Stimulated activated CD8-positive, alpha-beta memory T cell treated with anti-CD3 and anti-CD28 coated beads, Interleukin-4, amount 100 ng/mL, for 4 hours (primary cell): ENCODE measurements around the gene BBX.

Experiments used
- DNase-seq, 2 donors: peaks; one replicate each; pipeline ENCODE4 v3.0.0-alpha.2; 2020; ENCODE audit warnings: low read depth in 2 of 2, low spot score in 1 of 2

The BBX gene

DNA sequence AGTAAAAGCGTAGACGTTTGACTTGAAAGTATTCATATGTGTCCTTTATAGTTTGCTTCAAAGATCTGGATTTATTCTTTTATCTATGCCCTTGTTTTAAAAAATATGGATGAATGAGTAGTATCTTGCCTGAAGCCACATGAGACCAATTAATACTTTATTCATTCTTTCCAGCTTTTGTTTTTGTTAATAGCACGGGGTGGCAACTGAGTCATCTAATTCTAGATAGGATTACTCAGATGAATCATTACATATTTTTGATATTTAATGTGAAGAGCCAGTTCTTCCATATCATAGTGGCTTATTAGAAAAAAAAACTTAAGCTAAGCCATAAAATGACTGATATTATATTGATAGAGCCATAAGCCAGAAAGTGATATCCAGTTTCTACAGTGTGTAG, 121.9 kb downstream of the BBX start:
- DNase-seq, result no peak

DNA sequence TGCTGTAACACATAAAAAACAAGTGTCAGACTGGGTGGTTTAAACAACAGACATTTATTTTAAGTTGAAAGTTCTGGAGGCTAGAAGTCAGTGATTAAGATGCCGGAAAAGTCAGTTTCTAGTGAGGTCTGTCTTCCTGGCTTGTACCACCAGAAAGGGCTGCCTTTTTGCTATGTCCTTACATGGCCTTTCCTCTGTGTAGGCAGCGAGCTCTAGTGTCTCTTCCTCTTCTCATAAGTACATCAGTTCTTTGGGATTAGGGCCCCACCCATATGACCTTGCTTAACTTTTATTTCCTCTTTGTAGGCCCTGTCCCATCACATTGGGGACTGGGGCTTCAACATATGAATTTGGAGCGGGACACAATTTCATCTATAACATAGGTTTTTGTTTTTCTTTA, 128.0 kb downstream of the BBX start:
- no peak for DNase-seq

DNA sequence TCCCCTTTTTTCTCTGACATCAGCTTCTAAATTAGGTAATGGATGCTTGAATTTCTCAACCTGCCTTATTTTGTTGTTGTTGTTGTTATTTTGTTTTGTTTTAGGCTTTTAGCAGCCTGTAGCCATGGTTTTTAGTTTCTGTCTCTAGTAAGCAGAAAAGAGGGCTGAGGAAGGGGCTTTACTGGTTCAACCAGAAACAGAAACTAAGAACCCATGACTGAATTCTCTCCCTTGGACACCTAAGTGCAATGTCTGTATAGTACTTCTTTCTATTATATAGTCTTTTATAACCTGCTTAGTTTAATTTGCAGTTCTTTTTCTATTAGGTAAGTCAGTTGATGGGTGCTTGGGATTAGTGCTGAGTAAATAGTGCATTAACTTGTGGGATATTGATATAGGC, 129.0 kb downstream of the BBX start:
- DNase-seq, result no peak

DNA sequence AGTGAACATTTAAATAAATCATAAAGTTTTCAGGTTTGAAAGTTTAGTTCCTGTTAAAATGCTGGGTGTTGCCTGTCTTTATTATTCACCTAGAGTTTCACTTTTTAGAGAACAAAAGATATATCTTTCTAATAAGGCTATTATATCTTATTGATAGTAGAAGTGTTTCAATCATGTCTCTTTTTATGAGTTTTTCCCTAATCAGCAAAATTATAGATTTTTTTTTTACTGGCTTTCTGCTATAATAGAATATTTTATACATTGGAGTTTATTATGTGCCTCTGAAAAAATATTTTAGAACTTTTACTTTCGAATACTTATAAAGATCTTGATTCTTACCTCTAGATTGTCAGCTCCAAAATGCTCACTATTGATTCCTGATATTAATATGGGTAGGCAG, 131.5 kb downstream of the BBX start:
- no peak for DNase-seq

DNA sequence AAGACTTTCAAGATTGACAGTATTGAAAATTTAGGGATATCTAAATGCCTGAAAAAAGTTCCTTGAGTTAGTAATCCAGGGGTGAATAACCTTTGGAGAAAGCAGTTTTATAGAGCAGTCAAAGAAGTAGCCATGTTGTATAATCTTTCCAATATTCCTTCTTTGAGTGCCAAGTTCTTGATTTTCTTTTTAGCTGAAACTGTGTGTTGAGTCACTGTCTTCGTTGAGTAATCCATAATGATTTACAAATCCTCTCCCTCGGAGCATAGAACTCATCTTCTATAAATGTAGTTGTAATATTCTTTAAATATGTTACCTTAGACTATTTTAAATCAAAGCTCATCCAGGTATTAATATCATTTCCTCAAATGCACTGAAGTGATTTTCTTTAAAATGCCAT, 135.2 kb downstream of the BBX start:
- DNase-seq, result no peak

DNA sequence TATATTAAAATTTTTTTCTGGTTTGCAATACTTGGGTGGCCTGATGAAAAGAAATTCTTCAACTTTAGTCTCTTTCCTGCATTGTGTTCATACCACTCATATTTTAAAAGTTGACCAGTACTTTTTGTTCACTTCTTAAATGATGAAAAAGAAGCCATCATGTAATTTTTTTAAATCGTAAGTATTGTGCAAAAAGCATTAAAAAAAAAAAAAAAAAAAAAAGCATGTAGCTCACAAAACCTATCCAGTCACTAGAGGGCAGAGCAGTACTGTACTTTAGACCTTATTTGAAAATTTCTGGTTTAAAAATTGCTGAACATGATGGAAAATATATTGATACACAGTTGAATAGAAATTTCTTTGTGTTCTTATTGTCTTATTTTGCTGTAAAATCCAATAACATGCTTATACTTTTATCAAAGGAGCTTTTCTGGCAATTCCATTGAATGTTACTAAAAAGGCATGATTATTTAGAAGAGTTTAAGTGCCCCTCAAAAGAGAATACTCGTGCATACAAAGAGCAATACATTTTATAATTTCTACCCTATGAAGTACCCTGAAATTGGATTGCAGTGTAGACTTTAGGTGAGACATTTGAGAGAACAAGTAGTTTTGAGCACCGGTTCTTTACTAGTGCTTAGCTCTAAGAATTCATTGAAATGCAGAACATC, 137.7 kb downstream of the BBX start:
- DNase-seq, result no peak

DNA sequence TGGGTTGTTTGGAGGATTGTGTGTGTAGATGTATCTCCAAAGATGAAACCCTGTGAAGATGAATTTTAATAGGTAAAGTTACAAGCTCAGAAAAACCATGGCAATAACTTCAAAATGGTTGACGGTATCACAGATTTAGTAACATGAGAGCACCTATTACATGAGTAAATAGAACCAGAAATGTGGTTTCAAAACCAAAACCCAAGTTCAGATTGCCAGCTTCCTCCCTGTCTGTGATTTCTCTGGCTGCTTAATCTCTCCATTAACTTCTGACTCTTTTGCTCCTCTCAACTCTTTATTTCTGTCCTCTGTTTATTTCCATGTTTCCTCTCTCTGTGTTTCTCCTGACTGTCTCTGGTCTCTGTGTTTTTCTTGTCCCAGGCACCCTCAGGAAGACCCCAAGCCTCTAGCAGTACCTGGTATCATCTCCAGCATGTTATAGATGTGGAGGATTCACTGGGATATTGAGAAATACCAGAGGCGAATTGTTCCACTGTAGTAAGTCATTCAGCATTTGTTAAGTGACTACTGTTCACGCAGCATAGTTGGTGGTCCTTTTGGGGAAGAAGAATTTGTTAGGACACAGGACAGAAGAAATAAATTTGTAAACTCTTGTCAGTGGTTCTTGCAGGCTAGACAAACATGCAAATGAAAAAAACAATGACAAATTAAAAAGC, 138.8 kb downstream of the BBX start:
- DNase-seq, result no peak

DNA sequence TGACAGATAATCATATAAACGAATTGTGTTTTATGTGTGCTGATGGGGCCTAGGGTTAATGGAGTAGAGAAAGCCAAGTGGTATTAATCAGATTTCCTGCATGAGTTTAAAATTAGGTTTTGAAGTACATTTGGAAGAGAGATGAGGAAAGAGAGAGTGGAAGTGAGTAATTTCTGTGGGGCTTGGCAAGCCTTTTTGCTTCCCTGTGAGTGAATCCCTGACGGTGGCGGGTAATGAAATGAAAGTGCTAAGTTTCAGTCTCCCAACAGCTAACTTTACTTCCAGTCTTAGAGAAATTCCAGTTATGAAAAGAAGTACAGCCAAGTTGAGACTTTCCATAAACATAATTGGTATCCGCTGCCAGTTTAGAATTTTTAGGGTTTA, 139.4 kb downstream of the BBX start:
- no peak for DNase-seq

DNA sequence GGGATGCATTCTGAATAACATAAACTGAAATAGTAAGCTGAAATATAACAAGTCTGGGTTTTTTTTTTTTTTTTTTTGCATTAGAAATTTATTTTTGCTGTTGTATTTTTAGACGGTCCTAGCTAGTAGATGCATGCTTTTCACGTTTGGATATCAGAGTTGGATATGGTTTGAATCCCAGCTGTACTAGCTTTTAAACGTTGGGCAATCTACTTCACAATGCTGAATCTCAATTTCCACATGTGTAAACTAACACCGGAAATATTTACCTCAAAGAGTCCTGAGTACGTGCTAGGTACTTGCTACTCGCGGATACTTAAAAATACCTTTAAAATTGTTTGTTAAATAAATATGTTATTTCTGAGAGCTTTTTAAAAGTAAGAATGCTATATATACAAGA, 139.8 kb downstream of the BBX start:
- no peak for DNase-seq

DNA sequence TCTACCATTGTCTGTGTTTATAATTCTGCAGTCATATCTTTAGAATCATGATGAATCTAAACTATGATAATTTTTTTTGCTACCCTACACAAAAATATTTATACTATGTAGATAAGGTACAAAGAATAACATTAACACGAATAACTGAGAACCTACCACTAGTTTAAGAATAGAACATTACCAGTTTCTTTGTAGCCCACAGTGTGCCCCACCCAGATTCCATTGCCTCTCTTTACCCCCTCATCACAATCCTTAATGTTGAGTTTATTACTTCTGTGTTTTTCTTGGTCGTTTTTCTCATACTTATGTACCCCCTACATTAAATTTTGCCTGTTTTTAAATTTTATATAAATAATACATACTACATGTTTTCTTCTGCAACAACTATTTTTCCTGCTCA, 140.5 kb downstream of the BBX start:
- DNase-seq, result no peak

DNA sequence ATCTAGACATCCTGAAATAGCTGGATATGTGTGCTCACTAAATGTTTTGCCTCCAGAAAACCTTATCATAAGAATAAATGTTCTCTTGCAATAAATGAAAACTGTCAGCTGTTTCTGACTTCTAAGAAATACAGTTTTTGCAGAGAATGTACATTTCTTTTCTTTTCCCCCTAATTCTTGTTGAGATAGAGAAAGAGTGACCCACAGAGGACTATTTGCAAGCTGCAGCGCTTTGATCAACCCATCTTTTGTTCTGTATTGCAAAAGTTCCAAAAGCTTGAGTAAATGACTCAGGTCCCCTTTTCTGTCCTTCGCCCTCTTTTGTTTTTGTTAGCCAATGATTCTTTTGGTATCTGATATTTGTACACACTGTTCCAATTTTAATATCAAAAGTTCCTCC, 141.9 kb downstream of the BBX start:
- no peak for DNase-seq

DNA sequence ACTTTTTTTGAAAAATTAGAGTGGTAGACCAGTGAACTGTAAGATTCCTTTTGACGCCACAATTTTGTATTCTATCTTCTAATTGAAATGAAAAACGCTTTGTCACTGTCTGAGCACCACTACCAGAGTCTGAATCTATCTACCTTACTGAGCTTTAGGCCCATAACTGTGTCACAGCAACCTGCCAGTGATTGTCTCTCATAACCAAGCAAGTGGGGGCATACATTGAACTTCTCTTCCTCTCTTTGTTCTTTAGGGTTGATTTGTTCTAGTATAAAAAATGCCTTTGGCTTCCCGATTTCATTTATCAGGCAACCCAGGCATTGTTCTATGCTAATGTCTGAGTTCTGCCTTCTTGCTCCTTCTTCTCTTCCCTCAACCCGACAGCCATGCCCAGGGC, 142.6 kb downstream of the BBX start:
- no peak for DNase-seq

DNA sequence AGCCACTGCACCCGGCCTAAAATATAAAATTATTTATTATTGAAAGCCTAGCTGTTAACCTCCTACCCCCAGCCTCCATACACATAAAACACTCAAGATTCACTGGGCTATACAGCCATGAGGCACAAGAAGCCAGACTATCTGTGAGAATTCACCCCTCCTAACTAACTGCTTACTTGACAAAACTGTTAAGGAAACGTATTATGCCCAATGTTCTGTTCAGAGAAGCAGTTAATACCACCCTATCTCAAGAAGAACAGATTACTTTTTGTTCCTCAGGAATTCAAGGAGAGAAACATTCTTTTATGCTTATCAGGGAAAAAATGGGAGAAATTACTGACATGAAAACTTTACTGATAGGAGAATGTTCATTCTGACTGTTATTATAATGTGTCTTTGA, 144.1 kb downstream of the BBX start:
- DNase-seq, result no peak

DNA sequence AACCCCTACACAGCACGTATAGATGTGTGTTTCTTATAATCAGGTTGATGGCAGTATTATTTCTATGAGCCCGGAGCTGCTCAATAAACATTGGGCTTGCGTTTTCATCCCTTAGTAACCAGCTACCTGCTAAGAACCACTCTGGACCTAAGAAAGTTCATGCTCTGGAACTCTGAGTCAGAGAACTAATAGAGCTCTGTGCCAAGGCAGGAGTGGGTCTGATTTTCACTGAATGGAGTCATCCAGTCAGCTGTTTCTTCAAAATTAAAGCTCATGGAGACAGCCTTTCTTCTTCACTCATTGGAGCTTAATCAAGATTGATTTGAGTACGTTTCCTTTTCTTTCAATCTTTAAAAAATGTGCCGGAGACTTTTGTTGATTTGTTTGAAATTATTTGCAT, 145.7 kb downstream of the BBX start:
- no peak for DNase-seq

DNA sequence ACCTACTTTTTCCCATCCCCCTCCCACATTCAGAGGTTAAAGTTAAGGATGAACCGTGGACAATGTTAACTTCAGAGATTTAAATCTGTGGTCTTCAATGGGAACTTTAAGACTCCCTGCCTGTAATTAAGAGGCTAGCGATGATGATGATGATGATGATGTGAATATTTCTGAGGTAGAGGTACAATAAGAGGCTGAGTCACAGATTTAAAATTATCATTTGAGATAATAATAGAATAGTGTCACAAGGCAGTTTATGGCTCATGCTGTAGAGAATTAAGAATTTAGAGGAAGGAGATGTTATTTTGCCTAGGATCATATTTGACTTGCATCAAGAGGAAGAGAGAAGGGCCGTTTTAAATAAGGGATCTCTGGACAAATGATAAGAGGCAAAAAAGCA, 146.2 kb downstream of the BBX start:
- DNase-seq, result no peak

DNA sequence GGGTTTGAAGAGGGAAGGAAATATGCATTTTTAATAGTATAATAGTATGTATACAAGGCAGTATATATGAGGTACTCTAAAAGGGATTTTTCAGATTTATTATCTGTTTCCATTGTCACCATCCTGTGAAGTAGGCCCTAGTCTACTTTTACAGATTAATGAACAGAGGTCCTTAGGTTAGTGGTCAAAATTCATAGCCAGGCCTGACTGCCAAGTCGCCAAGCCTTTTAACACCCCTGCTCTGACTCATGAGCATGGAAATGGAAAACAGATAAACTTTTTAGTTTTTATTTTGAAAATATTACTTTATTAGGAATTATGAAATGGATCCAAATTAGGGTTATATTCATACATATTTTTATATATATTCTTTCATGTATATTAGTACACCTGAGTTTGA, 146.9 kb downstream of the BBX start:
- no peak for DNase-seq

DNA sequence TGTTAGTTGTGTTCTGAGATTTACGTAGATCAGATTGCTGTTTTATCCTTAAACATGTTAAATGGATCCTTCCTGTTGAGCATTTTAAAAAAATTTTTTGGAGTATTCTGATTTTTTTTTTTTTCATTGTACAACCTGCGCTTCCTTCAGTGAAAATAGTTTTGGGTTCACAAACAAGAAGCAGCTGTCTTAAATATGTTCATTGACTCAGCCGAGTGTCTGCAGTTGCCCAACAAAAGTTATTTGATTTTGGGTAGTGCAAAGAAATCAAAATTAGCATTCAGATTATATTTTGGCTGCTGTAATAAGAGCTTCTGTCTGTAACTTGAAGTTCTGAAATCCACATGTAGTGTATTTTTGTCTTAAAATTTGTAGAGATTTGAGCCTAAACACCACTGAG, 148.2 kb downstream of the BBX start:
- no peak for DNase-seq

DNA sequence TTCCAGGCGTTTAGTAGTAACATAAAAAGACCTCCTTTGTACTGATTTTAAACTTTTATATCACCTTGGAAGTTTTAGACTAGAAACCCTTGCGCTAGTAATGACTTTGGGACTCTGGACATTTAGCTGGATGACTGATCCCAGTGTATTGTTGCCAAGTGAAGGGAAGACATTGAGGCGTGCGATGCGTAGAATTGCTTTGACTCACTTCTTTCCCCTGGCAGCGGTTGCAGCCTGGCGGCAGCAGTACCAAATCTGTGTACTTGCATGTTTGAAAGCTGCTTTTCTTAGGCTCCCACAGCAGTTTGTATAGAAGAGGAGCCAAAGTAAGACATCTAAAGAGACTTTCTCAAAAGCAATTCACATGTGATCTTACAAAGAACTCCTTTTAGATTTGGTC, 151.6 kb downstream of the BBX start:
- DNase-seq, result no peak

DNA sequence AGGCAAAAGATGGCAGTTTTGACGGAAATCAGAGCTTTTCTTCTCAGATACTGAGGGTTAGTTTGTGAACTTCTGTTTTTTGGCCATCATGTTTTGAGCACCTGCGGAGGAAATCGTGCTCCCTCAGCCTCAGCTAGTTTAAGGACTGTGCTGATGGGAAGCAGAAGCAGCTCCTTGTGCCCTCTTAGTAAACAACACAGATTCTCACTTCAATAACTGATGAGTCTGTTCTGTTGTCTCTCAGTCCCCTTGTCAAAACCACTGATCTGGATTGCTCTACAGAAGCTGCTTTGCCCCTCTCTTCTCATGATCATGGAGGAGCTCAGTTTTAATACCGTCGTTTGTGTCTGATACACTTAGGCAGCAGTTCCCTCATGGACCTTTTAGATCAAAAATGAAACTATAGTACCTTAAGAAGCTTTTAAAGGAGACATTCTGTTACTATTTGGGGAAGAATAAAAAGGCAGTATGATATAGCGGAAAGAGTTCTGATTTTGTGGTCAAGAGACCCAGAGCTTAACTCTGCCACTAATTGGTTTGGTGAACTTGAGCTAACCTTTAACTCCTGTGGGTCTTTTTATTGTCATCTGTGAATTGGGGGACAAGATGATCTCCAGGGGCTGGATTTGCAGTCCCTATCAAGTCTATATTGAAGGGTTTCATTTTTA, 152.6 kb downstream of the BBX start:
- no peak for DNase-seq

DNA sequence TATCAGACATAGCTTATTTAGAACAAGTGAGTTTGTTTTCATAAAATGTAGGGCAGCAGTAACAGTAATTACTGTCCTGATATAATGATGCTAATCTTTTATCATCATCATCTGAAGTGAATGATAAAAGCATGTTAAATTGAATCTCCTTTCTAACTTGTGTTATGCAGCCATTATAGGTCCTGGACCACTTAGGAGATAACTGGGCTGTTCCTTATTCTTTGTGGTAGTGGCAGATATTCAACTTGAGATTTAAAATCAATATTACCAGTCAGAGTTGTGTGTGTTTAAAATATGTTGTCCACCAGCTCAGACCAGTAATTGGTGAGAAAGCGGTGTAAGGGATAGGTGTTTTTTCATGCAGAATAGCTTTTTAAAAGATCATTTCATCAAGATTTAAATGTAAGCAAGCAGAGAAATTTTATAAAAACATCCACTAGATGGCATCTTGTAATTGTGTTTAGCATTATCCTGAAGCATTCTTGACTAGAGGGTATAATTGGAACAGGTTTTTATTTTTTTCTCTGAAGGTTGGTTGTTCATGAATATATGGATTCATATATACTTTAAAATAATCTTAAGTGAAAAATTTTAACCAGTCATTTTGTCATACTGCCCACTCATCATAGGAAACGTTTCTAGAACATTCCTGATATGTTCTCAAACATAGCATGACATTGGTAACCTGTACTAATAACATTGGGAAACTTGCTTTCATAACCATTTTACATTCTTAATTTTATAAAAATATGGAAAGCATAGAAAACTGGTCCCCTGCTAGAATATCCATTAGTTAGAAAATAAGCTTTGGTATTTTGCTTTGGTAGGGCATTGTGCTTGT, 153.9 kb downstream of the BBX start:
- no peak for DNase-seq

DNA sequence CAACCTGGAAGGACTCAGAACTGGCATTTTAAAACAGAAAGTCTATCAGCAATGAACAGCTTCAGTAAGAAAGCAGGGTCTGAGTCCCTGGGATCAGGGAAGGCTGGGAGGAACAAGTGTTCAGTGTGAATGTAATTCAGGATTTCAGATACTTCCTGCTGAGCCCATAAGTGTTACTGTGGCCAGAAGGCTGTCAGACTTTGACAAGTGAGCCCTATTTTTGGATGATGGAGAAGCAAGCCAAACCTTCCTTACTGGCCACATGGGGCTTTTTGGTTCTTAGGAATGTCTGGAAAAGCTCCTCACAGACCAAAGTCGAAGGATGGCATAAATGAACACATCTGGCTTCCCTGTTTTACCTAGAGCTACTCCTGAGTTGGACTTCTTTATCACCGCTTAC, 157.2 kb downstream of the BBX start:
- no peak for DNase-seq

DNA sequence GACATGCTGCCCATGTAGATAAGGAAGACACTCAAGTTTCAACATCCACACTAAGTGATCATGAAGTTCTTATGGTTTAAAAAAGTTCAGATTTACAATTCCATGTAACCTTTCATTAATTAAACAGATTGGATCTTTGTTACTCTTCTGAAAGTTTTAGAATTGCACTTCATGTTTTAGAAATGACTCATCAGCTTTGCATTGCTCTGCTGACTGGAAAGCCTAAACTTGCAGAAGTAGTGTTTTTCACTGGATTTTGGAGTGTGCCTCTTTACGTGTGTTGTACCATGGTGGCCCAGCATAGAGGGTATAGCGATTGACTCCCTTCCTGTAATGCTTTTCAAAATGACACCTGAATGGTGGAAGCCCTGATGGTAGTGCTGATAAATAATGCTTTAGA, 157.9 kb downstream of the BBX start:
- no peak for DNase-seq
